ENCODE data around the gene RAD21L1.

The RAD21L1 gene

GRCh38 chr20:1266167-1266973, 40.5 kb downstream of the RAD21L1 start, which contains the start of gene SNPH:
Gene SNPH, plus strand, starts transcription at chr20:1266294. Its CDS starts 29,946 bp downstream, at chr20:1296240.
- peak; percentile 29 for DNase-seq (ENCODE audit: extremely low read depth, low read depth)
- TF ChIP-seq CTCF (IDR thresholded peaks at IDR 0.05; ENCODE audit: low read depth, low read length): no peak; the same call in 1 of the 2 replicates

- DNase-seq (ENCODE audit: extremely low read depth, low read depth): no peak
- no peak for TF ChIP-seq CTCF (IDR thresholded peaks at IDR 0.05; ENCODE audit: low read depth, low read length)
Observed at GRCh38 chr20:1267161-1267560, 41.3 kb downstream of the RAD21L1 start.

GRCh38 chr20:1267809-1268374, 42.0 kb downstream of the RAD21L1 start:
- TF ChIP-seq CTCF (IDR thresholded peaks at IDR 0.05; ENCODE audit: low read depth, low read length): no peak
- no peak for DNase-seq (ENCODE audit: extremely low read depth, low read depth)

GRCh38 chr20:1269235-1269634, 43.4 kb downstream of the RAD21L1 start:
- no peak for DNase-seq (ENCODE audit: extremely low read depth, low read depth)
- TF ChIP-seq CTCF (IDR thresholded peaks at IDR 0.05; ENCODE audit: low read depth, low read length): no peak

GRCh38 chr20:1269850-1270249, 44.0 kb downstream of the RAD21L1 start:
- no peak for DNase-seq (ENCODE audit: extremely low read depth, low read depth)
- no peak for TF ChIP-seq CTCF (IDR thresholded peaks at IDR 0.05; ENCODE audit: low read depth, low read length)

GRCh38 chr20:1272368-1273100, 46.7 kb downstream of the RAD21L1 start:
- TF ChIP-seq CTCF (IDR thresholded peaks at IDR 0.05; ENCODE audit: low read depth, low read length): no peak
- no peak for DNase-seq (ENCODE audit: extremely low read depth, low read depth)

- no peak for DNase-seq (ENCODE audit: extremely low read depth, low read depth)
- no peak for TF ChIP-seq CTCF (IDR thresholded peaks at IDR 0.05; ENCODE audit: low read depth, low read length)
Observed at GRCh38 chr20:1273366-1273765, 47.5 kb downstream of the RAD21L1 start.

All from AG09319 (cell line).